SIG-M5 treated with dmso at 0.1 percent for 504 hours (cell line): Measurements from ENCODE around the gene SCG3.
A peak's percentile ranks its signal among the peaks of the same experiment; 100 is the strongest.
"Not testable (repeated sequence)": the region's sequence is repeated elsewhere in the genome, so short reads cannot be mapped to it uniquely, and the experiment has no call there.

ENCODE experiments used
- DNase-seq: peaks from one replicate; lab custom pipeline; 2025; ENCODE audit not compliant: unreplicated experiment; lab: John Stamatoyannopoulos, UW

The SCG3 gene

GRCh38 chr15:51681303-51681963, at the start of gene SCG3:
SCG3 (plus strand) TSS chr15:51681503; CDS start chr15:51681756, 253 bp downstream.
- DNase-seq = peak; percentile 69

GRCh38 chr15:51634591-51635198, 46.6 kb upstream of the SCG3 start:
- no peak for DNase-seq

GRCh38 chr15:51641490-51642130, 39.7 kb upstream of the SCG3 start:
- peak; percentile 35 for DNase-seq

- no peak for DNase-seq
Measured at GRCh38 chr15:51642696-51643095, 38.6 kb upstream of the SCG3 start.

GRCh38 chr15:51647128-51647562, 34.2 kb upstream of the SCG3 start:
- DNase-seq = peak; percentile 72

- not testable (repeated sequence) for DNase-seq
Measured at GRCh38 chr15:51648101-51648500, 33.2 kb upstream of the SCG3 start.

GRCh38 chr15:51648643-51649042, 32.7 kb upstream of the SCG3 start:
- DNase-seq = not testable (repeated sequence)

- peak; percentile 89 for DNase-seq
Measured at GRCh38 chr15:51649659-51650521, 31.4 kb upstream of the SCG3 start.

GRCh38 chr15:51652084-51652668, 29.1 kb upstream of the SCG3 start:
- no peak for DNase-seq

GRCh38 chr15:51655401-51656057, 25.8 kb upstream of the SCG3 start:
- DNase-seq = not testable (repeated sequence)

GRCh38 chr15:51658664-51659063, 22.6 kb upstream of the SCG3 start:
- DNase-seq = peak; percentile 58

GRCh38 chr15:51661072-51661471, 20.2 kb upstream of the SCG3 start:
- no peak for DNase-seq

- no peak for DNase-seq
Measured at GRCh38 chr15:51667478-51667877, 13.8 kb upstream of the SCG3 start.

- DNase-seq = no peak
Measured at GRCh38 chr15:51668446-51668845, 12.9 kb upstream of the SCG3 start.

- DNase-seq = no peak
Measured at GRCh38 chr15:51669381-51669780, 11.9 kb upstream of the SCG3 start.

- peak; percentile 60 for DNase-seq
Measured at GRCh38 chr15:51672155-51672687, 9.1 kb upstream of the SCG3 start.

GRCh38 chr15:51672913-51673857, 8.1 kb upstream of the SCG3 start:
- DNase-seq = no peak

- no peak for DNase-seq
Measured at GRCh38 chr15:51675234-51675633, 6.1 kb upstream of the SCG3 start.

- no peak for DNase-seq
Measured at GRCh38 chr15:51677021-51677420, 4.3 kb upstream of the SCG3 start.
